PC-9 (cell line): Measurements from ENCODE around the gene RHO.
"Not testable (repeated sequence)": the region's sequence is repeated elsewhere in the genome, so short reads cannot be mapped to it uniquely, and the experiment has no call there.

ENCODE experiments used
- CTCF ChIP-seq: fragments of 200-600 bp; sonication (generic); conservative IDR thresholded peaks from 2 replicates; pipeline ENCODE4 v1.6.1; 2017; ENCODE audit warnings: mixed run types, antibody characterized with exemption, mild to moderate bottlenecking, moderate library complexity
- EZH2 ChIP-seq: fragments of 200-600 bp; sonication (generic); IDR thresholded peaks from 2 replicates; pipeline ENCODE4 v1.8.0; 2017; ENCODE audit warnings: antibody characterized with exemption, low read depth

- not testable (repeated sequence) for TF ChIP-seq CTCF, EZH2
Measured at GRCh38 chr3:129499604-129500333, 28.7 kb upstream of the RHO start.
